ENCODE data around the gene ZNF215.

- TF ChIP-seq CTCF (IDR thresholded peaks at IDR 0.05) (no peak), EP300 (IDR thresholded peaks at IDR 0.05) (no peak), POLR2AphosphoS5 (IDR thresholded peaks at IDR 0.05) (no peak), POLR2A (IDR thresholded peaks at IDR 0.05) (no peak)
Observed at GRCh38 chr11:6932145-6932544, 5.9 kb downstream of the ZNF215 start.
